HepG2 (cell line): ENCODE results near the gene NOP9. TPM values are rescaled to one million over a fixed set of nuclear protein-coding genes. Genes with fewer than 3 reads are reported as not detected.
A peak's percentile ranks its signal among the peaks of the same experiment; 100 is the strongest.

ENCODE experiments used
- ATAC-seq: fragments of 200-7000 bp; cut with Tn5 transposase; 3 replicates; pipeline ENCODE4 v1.9.1; 2020; ENCODE audit warnings: mild to moderate bottlenecking, moderate library complexity
- BruUV-seq: library from RNA; stranded (reverse); fragments of 400-500 nt; replicated peaks from 2 replicates; lab custom pipeline; 2021; lab: Mats Ljungman, UMichigan
- CTCF ChIA-PET: fragments of 300-600 bp; formaldehyde crosslinking; extraction: SDS; loops from one replicate; lab custom pipeline; 2021; ENCODE audit warnings: low total read pairs, inconsistent platforms, low intra/inter-chr PET ratio; lab: Yijun Ruan, JAX
- POLR2A ChIA-PET: fragments of 350-600 bp; sonication (Branson Sonifier 250); formaldehyde crosslinking; loops from one replicate; lab custom pipeline; 2020; ENCODE audit warnings: antibody characterized with exemption, inconsistent platforms; lab: Yijun Ruan, JAX
- DNase-seq: peaks from one replicate; pipeline ENCODE4 v3.0.0-alpha.2; 2015; ENCODE audit warnings: low spot score
- FAIRE-seq: peaks from 3 replicates; lab custom pipeline; 2011; peaks lifted over from hg19 to GRCh38; lab: Jason Lieb, UNC
- H2AFZ ChIP-seq: one replicate; pipeline ENCODE4 v1.6.1; 2011; ENCODE audit warnings: low read length, inconsistent platforms
- H3K27ac ChIP-seq: fragments of 300-600 bp; 3 replicates; pipeline ENCODE4 v1.8.0; 2011; ENCODE audit warnings: mixed run types, mild to moderate bottlenecking, mixed read lengths, low read length, inconsistent platforms; ENCODE audit not compliant: insufficient read depth; ENCODE audit errors: extremely low read length
- H3K27me3 ChIP-seq, 2 experiments: fragments of 200-600 bp in 1 of 2; 2 replicates in 1 of 2; 3 replicates in 1 of 2; pipeline versions ENCODE4 v1.6.0 to v1.8.0; 2011; ENCODE audit warnings: low read length in 2 of 2, mild to moderate bottlenecking in 2 of 2, moderate library complexity in 2 of 2, inconsistent platforms in 1 of 2; ENCODE audit not compliant: insufficient read depth in 2 of 2, control insufficient read depth in 1 of 2
- H3K36me3 ChIP-seq, 2 experiments: fragments of 200-600 bp in 1 of 2; replicated peaks in 1 of 2; 2 replicates in 1 of 2; 3 replicates in 1 of 2; pipeline versions ENCODE4 v1.5.1 to v1.8.0; 2011; ENCODE audit warnings: low read length in 2 of 2, inconsistent platforms in 1 of 2; ENCODE audit not compliant: insufficient read depth in 2 of 2, control insufficient read depth in 1 of 2
- H3K4me1 ChIP-seq: 2 replicates; pipeline ENCODE4 v1.5.1; 2012; ENCODE audit warnings: low read length, inconsistent platforms; ENCODE audit not compliant: insufficient read depth
- H3K4me2 ChIP-seq: 2 replicates; pipeline ENCODE4 v1.6.0; 2011; ENCODE audit warnings: low read depth, low read length, inconsistent platforms
- H3K4me3 ChIP-seq, 3 experiments: fragments of 200-600 bp in 1 of 3; sonication (generic), shearing (Covaris generic) in 1 of 3; replicated peaks in 1 of 3; 2 replicates each; pipeline ENCODE4 v1.5.1; 2011 to 2016; ENCODE audit warnings: low read length in 3 of 3, inconsistent platforms in 2 of 3, low read depth in 2 of 3, mild to moderate bottlenecking in 2 of 3, control low read depth in 1 of 3, mixed read lengths in 1 of 3; ENCODE audit not compliant: insufficient read depth in 1 of 3
- H3K79me2 ChIP-seq: one replicate; pipeline ENCODE4 v1.6.1; 2011; ENCODE audit warnings: low read length, inconsistent platforms; ENCODE audit not compliant: insufficient read depth
- H3K9ac ChIP-seq: 2 replicates; pipeline ENCODE4 v1.6.0; 2011; ENCODE audit warnings: mild to moderate bottlenecking, low read depth, low read length, inconsistent platforms; ENCODE audit not compliant: insufficient read depth
- H3K9me3 ChIP-seq: 2 replicates; pipeline ENCODE4 v1.5.1; 2012; ENCODE audit warnings: mild to moderate bottlenecking, low read length
- H4K20me1 ChIP-seq: 2 replicates; pipeline ENCODE4 v1.6.0; 2011; ENCODE audit warnings: inconsistent platforms, mild to moderate bottlenecking, low read length, moderate library complexity; ENCODE audit not compliant: insufficient read depth
- AHR ChIP-seq: IDR thresholded peaks from 2 replicates; pipeline ENCODE4 v1.6.1; 2018; ENCODE audit warnings: missing genetic modification reagents, missing compliant biosample characterization
- ERF ChIP-seq: IDR thresholded peaks from 2 replicates; pipeline ENCODE4 v1.6.1; 2018; ENCODE audit warnings: missing biosample characterization, missing genetic modification reagents
- FOSL1 ChIP-seq: sonication (generic); formaldehyde crosslinking; IDR thresholded peaks from 2 replicates; pipeline ENCODE4 v1.9.0; 2021; ENCODE audit warnings: missing genetic modification reagents, borderline replicate concordance
- HNF1B ChIP-seq: sonication (generic); formaldehyde crosslinking; IDR thresholded peaks from 2 replicates; pipeline ENCODE4 v1.5.1; 2020; ENCODE audit warnings: mild to moderate bottlenecking, moderate library complexity, missing genetic modification reagents
- IRF2 ChIP-seq: IDR thresholded peaks from 2 replicates; pipeline ENCODE4 v1.6.1; 2018; ENCODE audit warnings: missing genetic modification reagents, missing compliant biosample characterization
- MEF2D ChIP-seq: sonication (generic); formaldehyde crosslinking; IDR thresholded peaks from 2 replicates; pipeline ENCODE4 v1.5.1; 2020; ENCODE audit warnings: mild to moderate bottlenecking, missing genetic modification reagents
- NFAT5 ChIP-seq: sonication (generic); formaldehyde crosslinking; IDR thresholded peaks from 2 replicates; pipeline ENCODE4 v1.4.0; 2020; ENCODE audit warnings: missing genetic modification reagents
- RBM39 ChIP-seq: fragments of 200-400 bp; formaldehyde crosslinking; IDR thresholded peaks from one replicate; pipeline ENCODE4 v1.6.1; 2018; ENCODE audit warnings: antibody characterized with exemption, mild to moderate bottlenecking, low read depth, low read length; ENCODE audit not compliant: poor library complexity, severe bottlenecking
- RFXAP ChIP-seq: sonication (generic); formaldehyde crosslinking; IDR thresholded peaks from 2 replicates; pipeline ENCODE4 v1.4.0; 2020; ENCODE audit warnings: missing genetic modification reagents, borderline replicate concordance
- SRSF1 ChIP-seq: fragments of 200-400 bp; formaldehyde crosslinking; optimal IDR thresholded peaks from 2 replicates; pipeline ENCODE3; 2017; ENCODE audit warnings: mild to moderate bottlenecking, low read depth, low read length, moderate library complexity
- TRIM22 ChIP-seq: fragments of 450-650 bp; IDR thresholded peaks from 2 replicates; pipeline ENCODE4 v1.6.1; 2017
- ZNF263 ChIP-seq: sonication (generic); formaldehyde crosslinking; IDR thresholded peaks from 2 replicates; pipeline ENCODE4 v1.4.0; 2020; ENCODE audit warnings: missing genetic modification reagents
- ZNF629 ChIP-seq: sonication (generic); formaldehyde crosslinking; conservative IDR thresholded peaks from 2 replicates; pipeline ENCODE4 v1.5.0; 2020; ENCODE audit warnings: missing genetic modification reagents
- ZNF83 ChIP-seq: sonication (generic); formaldehyde crosslinking; IDR thresholded peaks from 2 replicates; pipeline ENCODE4 v1.4.0; 2020; ENCODE audit warnings: missing genetic modification reagents, mild to moderate bottlenecking, borderline replicate concordance
- WGBS: methylation state at CpG from one replicate; pipeline ENCODE4 v1.1.6; 2017; ENCODE audit warnings: low lambda C conversion rate; 5-methylcytosine and 5-hydroxymethylcytosine counted together
- in situ Hi-C: cut with HindIII; loops from 2 replicates; pipeline ENCODE4 v1.10.0; 2017; ENCODE audit warnings: low pct_unique_long_range_greater_than_20kb; ENCODE audit not compliant: extremely low pct_ligation_motif_present
- intact Hi-C: fragments of 100-400 bp; cut with micrococcal nuclease; formaldehyde crosslinking; loops from one replicate; pipeline ENCODE4 v1.10.0; 2022; ENCODE audit not compliant: unreplicated experiment
- polyA plus RNA-seq, 8 experiments: library from polyadenylated mRNA; depleted of rRNA in 3 of 8; stranded (reverse) in 7 of 8; unstranded in 1 of 8; fragments of >200 nt; fragmentation: Illumina TruSeq in 4 of 8; extraction: Trizol in 4 of 8; gene quantifications; 2 replicates each; pipeline versions ENCODE4 v1.2.1 to v1.2.3, GENCODE V29; 2011 to 2016; ENCODE audit warnings: low read depth in 4 of 8, missing spikeins in 1 of 8, mixed read lengths in 1 of 8; ENCODE audit not compliant: insufficient read depth in 1 of 8
- total RNA-seq, 5 experiments: library from RNA; depleted of rRNA; stranded (reverse); fragments of >200 nt; fragmentation: Illumina TruSeq; extraction: Trizol; gene quantifications; 2 replicates each; pipeline ENCODE4 v1.2.3, GENCODE V29; 2016; ENCODE audit warnings: low read depth in 1 of 5

NOP9 gene
- total and polyA plus RNA-seq, 2 of the 13 experiments (the other 11 are each of a cell fraction or from before 2014, with no cell fraction given), result 24.5 to 61.6 TPM

GRCh38 chr14:24330973-24331674 lies 31.5 kb downstream of the NOP9 start (continued):
- TF ChIP-seq ZNF263 (CRISPR knock-in tag), result peak; percentile 97
- TF ChIP-seq ERF (CRISPR knock-in tag), result no peak
- no peak for TF ChIP-seq ZNF629 (CRISPR knock-in tag)
- TF ChIP-seq AHR, result no peak
- TF ChIP-seq TRIM22, result no peak
- no peak for TF ChIP-seq MEF2D
- TF ChIP-seq ZNF83 (CRISPR knock-in tag), result peak; percentile 55; the same call in 1 of the 2 replicates

- H3K4me1 ChIP-seq, result peaks cover 30% of the 10 kb centered on the region
- no peaks in the 10 kb centered on the region for H4K20me1 ChIP-seq
- 47% methylated on average over 26 of the region's 26 CpGs for WGBS
- no peaks in the 10 kb centered on the region for H3K9me3 ChIP-seq
- H3K79me2 ChIP-seq, result no peaks in the 10 kb centered on the region
- CTCF ChIA-PET, result interaction anchor here (0.7 to 10.2 kb wide), 9 partner anchors 18 to 110 kb away, joined by 3 to 235 read pairs (median 6); partner anchors contain the start of genes CBLN3, CIDEB, DHRS1 and KHNYN
- in situ Hi-C loops, result loop anchor here (5.0 kb wide), 1 partner anchor 101 kb away; no protein-coding TSS in a partner anchor
- DNase-seq (no peak), FAIRE-seq (no peak), ATAC-seq (peak; percentile 14)
- H2AFZ ChIP-seq, result no peak overlapping the region
- H3K27me3 ChIP-seq, result peaks cover 29 to 84% of the 10 kb centered on the region in 2 experiments
- no peaks in the 10 kb centered on the region for H3K36me3 ChIP-seq
- intact Hi-C loops, result loop anchor here (1.0 to 5.0 kb wide), 3 partner anchors 89 to 1564 kb away; partner anchors contain the start of genes OXA1L and TINF2
- peak overlapping the region; percentile 92 for H3K4me2 ChIP-seq
- no peak overlapping the region for H3K9ac ChIP-seq
- peak overlapping the region in 1 of 3 experiments; percentile 70; a peak in 2 of 6 replicates for H3K4me3 ChIP-seq
- no TSS peak for BruUV-seq
- H3K27ac ChIP-seq, result no peak overlapping the region
- POLR2A ChIA-PET, result interaction anchor here (1.0 to 4.3 kb wide), 10 partner anchors 13 to 111 kb away, joined by 3 to 98 read pairs (median 12); partner anchors contain the start of genes CBLN3, CIDEB, DHRS1 and KHNYN
- TF ChIP-seq HNF1B (CRISPR knock-in tag) (peak; percentile 80), RBM39 (peak; percentile 23), IRF2 (CRISPR knock-in tag) (no peak), SRSF1 (no peak), NFAT5 (CRISPR knock-in tag) (peak; percentile 25; the same call in 1 of the 2 replicates), RFXAP (CRISPR knock-in tag) (0 out of 2 replicates have a peak, but pooled peaks have one; percentile 35), FOSL1 (CRISPR knock-in tag) (no peak)
These were observed 32.1 kb downstream of the NOP9 start for GRCh38 chr14:24331731-24332267.
